Thyroid gland (tissue), 4 donors: ENCODE results near the gene SLX4. TPM values are rescaled to one million over a fixed set of nuclear protein-coding genes. Genes with fewer than 3 reads are reported as not detected.

Experiments used
- DNase-seq, 2 donors: peaks; one replicate each; pipeline ENCODE4 v3.0.0-alpha.2; 2019
- H3K27ac ChIP-seq, 3 donors: fragments of 200-600 bp; sonication (generic); 1 replicate in 2 of 3; 2 replicates in 1 of 3; pipeline ENCODE4 v1.5.1; 2016 to 2019; ENCODE audit warnings: mild to moderate bottlenecking in 1 of 3, moderate library complexity in 1 of 3
- H3K27me3 ChIP-seq: fragments of 200-600 bp; sonication (generic); one replicate; pipeline ENCODE4 v1.5.1; 2019
- H3K36me3 ChIP-seq, 2 donors: fragments of 200-600 bp; sonication (generic); one replicate each; pipeline ENCODE4 v1.5.1; 2016 to 2019
- H3K4me1 ChIP-seq, 2 donors: fragments of 200-600 bp; sonication (generic); one replicate each; pipeline ENCODE4 v1.5.1; 2017 to 2019
- H3K4me3 ChIP-seq, 3 donors: fragments of 200-600 bp; sonication (generic); replicated peaks in 1 of 3; 1 replicate in 2 of 3; 2 replicates in 1 of 3; pipeline ENCODE4 v1.5.1; 2016; ENCODE audit warnings: mild to moderate bottlenecking in 1 of 3
- H3K9me3 ChIP-seq: fragments of 200-600 bp; sonication (generic); one replicate; pipeline ENCODE4 v1.5.1; 2017
- POLR2A ChIP-seq, 2 donors: fragments of 450-650 bp; IDR thresholded peaks; one replicate each; pipeline ENCODE4 v1.6.1; 2017; ENCODE audit warnings: antibody characterized with exemption in 2 of 2, mild to moderate bottlenecking in 2 of 2, moderate library complexity in 1 of 2
- WGBS, 2 donors: methylation state at CpG; one replicate each; pipeline ENCODE4 v1.1.5; 2017; 5-methylcytosine and 5-hydroxymethylcytosine counted together
- intact Hi-C: fragments of 100-400 bp; cut with DNase I; formaldehyde crosslinking; loops from one replicate; pipeline ENCODE4 v1.15.1; 2023
- total RNA-seq, 4 donors: library from RNA; depleted of rRNA; stranded (reverse); fragments of >200 nt; gene quantifications; one replicate each; pipeline ENCODE4 v1.2.3, GENCODE V29; 2016
- TF ChIP-seq, protein P1 (sequence below), 6 experiments: fragments of 200-600 bp in 3 of 6; fragments of 450-650 bp in 3 of 6; sonication (generic) in 3 of 6; IDR thresholded peaks; one replicate each; pipeline ENCODE4 v1.5.1; 2016 to 2019; ENCODE audit warnings: antibody characterized with exemption in 6 of 6, mild to moderate bottlenecking in 2 of 6, inconsistent platforms in 1 of 6, moderate library complexity in 1 of 6

Gene SLX4
- total RNA-seq, 4 donors from 2014 or later = 2.7 to 4.9 (median 4.5) TPM

DNA sequence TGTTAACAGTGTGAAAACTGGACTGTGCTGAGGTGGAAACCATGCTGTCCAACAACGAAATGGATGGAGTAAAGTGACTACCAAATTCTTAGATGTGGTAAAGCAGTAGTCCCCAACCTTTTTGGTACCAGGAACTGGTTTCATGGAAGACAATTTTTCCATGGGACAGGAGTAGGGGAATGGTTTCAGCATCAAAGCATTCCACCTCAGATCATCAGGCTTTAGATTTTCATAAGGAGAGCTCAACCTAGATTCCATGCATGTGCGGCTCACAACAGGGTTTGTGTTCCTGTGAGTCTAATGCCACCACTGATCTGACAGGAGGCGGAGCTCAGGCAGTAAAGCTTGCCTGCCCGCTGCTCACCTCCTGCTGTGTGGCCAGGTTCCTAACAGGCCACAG is 11.5 kb downstream of the SLX4 start:
- H3K36me3 ChIP-seq = peaks cover 7 to 16% of the 10 kb centered on the region in 2 donors
- intact Hi-C loops = no loop called here
- no peak for DNase-seq

DNA sequence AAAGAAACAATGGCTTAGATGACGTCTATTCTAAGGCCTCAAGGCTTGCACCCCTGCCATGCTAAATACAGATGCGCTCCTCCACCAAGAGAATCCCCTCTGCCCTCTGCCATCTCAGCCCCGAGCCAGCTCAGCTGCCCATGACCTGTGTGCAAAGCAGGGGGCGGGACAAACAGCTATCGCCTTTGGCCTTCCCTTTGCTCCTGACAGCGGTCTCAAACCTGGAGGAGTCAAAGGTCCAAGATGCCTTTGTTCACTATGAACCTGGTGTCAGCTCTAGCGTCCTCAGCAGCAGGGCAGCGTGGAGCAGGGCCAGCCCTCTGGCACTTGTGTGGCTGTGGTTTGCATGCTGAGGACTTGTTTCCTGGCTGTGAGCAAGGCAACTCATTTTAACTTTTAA is 12.3 kb downstream of the SLX4 start:
- no peak for DNase-seq
- Histone ChIP-seq H3K27ac (no peak overlapping the region), H3K4me1 (no peaks in the 10 kb centered on the region), H3K27me3 (no peaks in the 10 kb centered on the region), H3K36me3 (peaks cover 7 to 16% of the 10 kb centered on the region in 2 donors), H3K9me3 (no peaks in the 10 kb centered on the region), H3K4me3 (no peak overlapping the region)
- WGBS, 2 donors = 94 to 97% methylated on average over 8 of the region's 8 CpGs
- intact Hi-C loops = no loop called here
- TF ChIP-seq, protein P1, sequence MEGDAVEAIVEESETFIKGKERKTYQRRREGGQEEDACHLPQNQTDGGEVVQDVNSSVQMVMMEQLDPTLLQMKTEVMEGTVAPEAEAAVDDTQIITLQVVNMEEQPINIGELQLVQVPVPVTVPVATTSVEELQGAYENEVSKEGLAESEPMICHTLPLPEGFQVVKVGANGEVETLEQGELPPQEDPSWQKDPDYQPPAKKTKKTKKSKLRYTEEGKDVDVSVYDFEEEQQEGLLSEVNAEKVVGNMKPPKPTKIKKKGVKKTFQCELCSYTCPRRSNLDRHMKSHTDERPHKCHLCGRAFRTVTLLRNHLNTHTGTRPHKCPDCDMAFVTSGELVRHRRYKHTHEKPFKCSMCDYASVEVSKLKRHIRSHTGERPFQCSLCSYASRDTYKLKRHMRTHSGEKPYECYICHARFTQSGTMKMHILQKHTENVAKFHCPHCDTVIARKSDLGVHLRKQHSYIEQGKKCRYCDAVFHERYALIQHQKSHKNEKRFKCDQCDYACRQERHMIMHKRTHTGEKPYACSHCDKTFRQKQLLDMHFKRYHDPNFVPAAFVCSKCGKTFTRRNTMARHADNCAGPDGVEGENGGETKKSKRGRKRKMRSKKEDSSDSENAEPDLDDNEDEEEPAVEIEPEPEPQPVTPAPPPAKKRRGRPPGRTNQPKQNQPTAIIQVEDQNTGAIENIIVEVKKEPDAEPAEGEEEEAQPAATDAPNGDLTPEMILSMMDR (IDR thresholded peaks at IDR 0.05) = no peak
- no peak for TF ChIP-seq POLR2A (IDR thresholded peaks at IDR 0.05)

More for the DNA sequence above, 11.5 kb downstream of the SLX4 start:
- Histone ChIP-seq H3K27ac (no peak overlapping the region), H3K9me3 (no peaks in the 10 kb centered on the region), H3K4me3 (no peak overlapping the region), H3K27me3 (no peaks in the 10 kb centered on the region), H3K4me1 (no peaks in the 10 kb centered on the region)
- WGBS, 2 donors = 94 to 100% methylated on average over 2 to 4 of the region's 4 CpGs
- TF ChIP-seq POLR2A (IDR thresholded peaks at IDR 0.05) = no peak
- TF ChIP-seq, protein P1 (IDR thresholded peaks at IDR 0.05) = no peak

DNA sequence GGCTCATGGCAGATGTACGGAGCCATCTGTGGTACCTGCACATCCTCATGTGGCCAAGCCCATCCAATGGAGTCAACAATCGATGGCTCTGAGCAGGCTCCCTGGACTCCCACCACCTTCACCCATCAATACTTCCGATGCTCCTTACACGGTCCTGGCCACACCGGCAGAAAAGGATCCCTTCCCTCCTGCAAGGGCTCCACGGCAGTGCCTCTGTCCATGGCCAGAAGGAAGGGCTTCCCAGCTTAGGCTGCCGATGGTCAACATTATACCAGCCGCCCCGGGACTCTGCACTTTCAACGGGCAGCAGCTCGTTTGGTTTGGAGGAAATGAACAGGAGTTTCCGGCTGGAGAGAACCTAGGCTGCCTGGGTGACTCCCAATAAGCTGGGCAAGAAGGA is 13.2 kb downstream of the SLX4 start:
- WGBS, 2 donors = 91 to 93% methylated on average over 12 of the region's 12 CpGs
- intact Hi-C loops = no loop called here
- H3K27ac ChIP-seq = no peak overlapping the region
- no peak for DNase-seq
- H3K4me3 ChIP-seq = no peak overlapping the region
- peaks cover 7 to 16% of the 10 kb centered on the region in 2 donors for H3K36me3 ChIP-seq
- no peaks in the 10 kb centered on the region for H3K9me3 ChIP-seq
- H3K4me1 ChIP-seq = no peaks in the 10 kb centered on the region
- TF ChIP-seq, protein P1 (IDR thresholded peaks at IDR 0.05) = no peak
- TF ChIP-seq POLR2A (IDR thresholded peaks at IDR 0.05) = no peak
- H3K27me3 ChIP-seq = no peaks in the 10 kb centered on the region

DNA sequence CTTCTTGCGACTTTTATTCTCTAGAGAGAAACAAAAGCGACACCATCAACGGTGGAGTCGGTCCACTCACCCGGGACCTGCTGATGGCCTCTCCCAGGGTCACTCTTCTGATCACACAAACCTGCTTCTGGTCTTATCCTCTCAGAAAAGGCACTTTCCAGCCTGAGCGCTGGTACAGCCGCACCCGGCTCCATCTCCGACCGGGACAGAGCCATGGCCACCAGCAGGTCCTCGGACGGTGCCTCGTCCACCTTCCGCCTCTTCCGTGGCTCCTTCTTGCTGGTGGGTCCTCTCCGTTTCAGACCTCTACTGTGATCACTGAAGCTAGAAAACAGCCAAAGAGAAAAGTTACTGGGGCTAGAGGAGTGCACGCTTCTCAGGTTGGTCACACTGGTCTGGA is 13.7 kb downstream of the SLX4 start:
- no peak for DNase-seq
- TF ChIP-seq POLR2A (IDR thresholded peaks at IDR 0.05) = no peak
- TF ChIP-seq, protein P1 (IDR thresholded peaks at IDR 0.05) = no peak
- Histone ChIP-seq H3K9me3 (no peaks in the 10 kb centered on the region), H3K4me3 (no peak overlapping the region), H3K4me1 (no peaks in the 10 kb centered on the region), H3K27me3 (no peaks in the 10 kb centered on the region), H3K27ac (no peak overlapping the region), H3K36me3 (peaks cover 3 to 16% of the 10 kb centered on the region in 2 donors)
- WGBS, 2 donors = 90 to 94% methylated on average over 17 of the region's 17 CpGs
- intact Hi-C loops = no loop called here

DNA sequence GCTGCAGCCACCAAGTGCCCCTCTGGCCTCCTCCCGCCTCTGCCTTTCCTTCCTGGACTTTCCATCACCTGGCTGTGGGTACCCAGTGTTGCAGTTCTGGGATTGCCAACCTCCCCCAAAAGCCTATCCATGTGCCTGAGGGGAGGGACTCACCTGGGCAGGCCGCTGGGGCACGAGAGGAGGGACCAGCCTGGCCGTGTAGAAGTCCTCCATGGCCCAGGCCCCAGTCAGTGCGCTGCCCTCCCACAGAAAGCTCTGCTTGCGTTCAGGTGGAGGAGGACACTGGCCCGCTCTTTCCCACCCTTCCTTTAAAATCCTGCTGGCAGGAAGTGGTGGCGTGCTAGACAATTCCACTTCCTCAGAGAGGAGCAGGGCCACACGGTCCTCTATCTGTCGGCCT is 14.2 kb downstream of the SLX4 start:
- WGBS, 2 donors = 91 to 92% methylated on average over 7 to 10 of the region's 10 CpGs
- no peak overlapping the region for H3K27ac ChIP-seq
- H3K27me3 ChIP-seq = no peaks in the 10 kb centered on the region
- H3K9me3 ChIP-seq = no peaks in the 10 kb centered on the region
- DNase-seq = no peak
- no peak overlapping the region for H3K4me3 ChIP-seq
- no peak for TF ChIP-seq POLR2A (IDR thresholded peaks at IDR 0.05)
- TF ChIP-seq, protein P1 (IDR thresholded peaks at IDR 0.05) = no peak
- intact Hi-C loops = no loop called here
- H3K36me3 ChIP-seq = peaks cover 0 to 16% of the 10 kb centered on the region in 2 donors
- H3K4me1 ChIP-seq = no peaks in the 10 kb centered on the region
